Neural crest cell (in vitro differentiated cells): ENCODE results near the gene ZPLD1. TPM values are rescaled to one million over a fixed set of nuclear protein-coding genes. Genes with fewer than 3 reads are reported as not detected.

Experiments
- DNase-seq: peaks from one replicate; pipeline ENCODE4 v3.0.0; 2021; ENCODE audit warnings: low read depth, mixed read lengths, low spot score
- H3K27ac Mint-ChIP-seq: one replicate; pipeline ENCODE4 v1.8.0; 2021; ENCODE audit warnings: mild to moderate bottlenecking, mixed read lengths; ENCODE audit not compliant: unreplicated experiment
- H3K27me3 Mint-ChIP-seq: 2 replicates; pipeline ENCODE4 v1.8.0; 2021; ENCODE audit warnings: low read depth, mild to moderate bottlenecking, mixed read lengths
- H3K36me3 Mint-ChIP-seq: 2 replicates; pipeline ENCODE4 v1.8.0; 2021; ENCODE audit warnings: low read depth, mild to moderate bottlenecking, mixed read lengths
- H3K4me1 Mint-ChIP-seq: 2 replicates; pipeline ENCODE4 v1.8.0; 2021; ENCODE audit warnings: mixed read lengths
- H3K4me3 Mint-ChIP-seq: one replicate; pipeline ENCODE4 v1.8.0; 2021; ENCODE audit warnings: mild to moderate bottlenecking, mixed read lengths
- H3K9me3 Mint-ChIP-seq: 2 replicates; pipeline ENCODE4 v1.8.0; 2021; ENCODE audit warnings: mixed read lengths
- CTCF ChIP-seq: fragments of 200-600 bp; sonication (generic); conservative IDR thresholded peaks from 2 replicates; pipeline ENCODE4 v1.5.0; 2021; ENCODE audit warnings: antibody characterized with exemption, mild to moderate bottlenecking
- total RNA-seq: library from RNA; stranded (reverse); gene quantifications from 2 replicates; pipeline ENCODE4 v1.2.1, GENCODE V29; 2021

Gene ZPLD1
- total RNA-seq, 1 donor from 2014 or later, result not detected

- no peaks in the 10 kb centered on the region for H3K9me3 Mint-ChIP-seq
- H3K27ac Mint-ChIP-seq, result no peak overlapping the region
- DNase-seq, result no peak
- H3K4me1 Mint-ChIP-seq, result peaks cover 13% of the 10 kb centered on the region
- no peak overlapping the region for H3K4me3 Mint-ChIP-seq
- TF ChIP-seq CTCF, result no peak
- H3K27me3 Mint-ChIP-seq, result no peaks in the 10 kb centered on the region
- H3K36me3 Mint-ChIP-seq, result no peaks in the 10 kb centered on the region
Measured at GRCh38 chr3:102449930-102450329, 15.1 kb downstream of the ZPLD1 start.

GRCh38 chr3:102450976-102451375 is 16.2 kb downstream of the ZPLD1 start:
- Mint-ChIP-seq H3K36me3 (no peaks in the 10 kb centered on the region), H3K4me1 (peaks cover 13% of the 10 kb centered on the region)

DNA sequence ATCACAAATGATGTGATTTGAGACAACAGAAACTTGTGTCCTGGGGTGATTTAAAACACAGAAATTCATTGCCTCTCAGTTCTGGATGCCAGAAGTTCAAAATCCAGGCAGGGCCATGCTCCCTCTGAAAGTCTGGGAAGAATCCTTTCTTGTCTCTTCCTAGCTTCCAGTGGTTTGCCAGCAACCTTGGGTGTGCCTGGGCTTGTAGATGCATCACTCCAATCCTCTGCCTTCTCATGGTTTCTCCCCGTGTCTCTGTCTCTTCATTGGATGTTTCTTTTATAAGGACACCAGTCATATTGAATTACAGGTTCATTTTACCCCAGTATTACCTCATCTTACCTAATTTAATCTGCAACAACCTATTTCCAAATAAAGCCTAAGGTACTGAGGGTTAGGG is 16.7 kb downstream of the ZPLD1 start:
- no peak for DNase-seq
- peaks cover 13% of the 10 kb centered on the region for H3K4me1 Mint-ChIP-seq
- no peaks in the 10 kb centered on the region for H3K36me3 Mint-ChIP-seq

More at GRCh38 chr3:102450976-102451375, 16.2 kb downstream of the ZPLD1 start:
- no peaks in the 10 kb centered on the region for H3K9me3 Mint-ChIP-seq
- no peak overlapping the region for H3K4me3 Mint-ChIP-seq
- TF ChIP-seq CTCF, result no peak
- H3K27me3 Mint-ChIP-seq, result no peaks in the 10 kb centered on the region
- DNase-seq, result no peak
- H3K27ac Mint-ChIP-seq, result no peak overlapping the region

GRCh38 chr3:102454181-102454580 is 19.4 kb downstream of the ZPLD1 start:
- Mint-ChIP-seq H3K27ac (no peak overlapping the region), H3K9me3 (no peaks in the 10 kb centered on the region), H3K4me3 (no peak overlapping the region), H3K4me1 (peaks cover 17% of the 10 kb centered on the region), H3K27me3 (no peaks in the 10 kb centered on the region), H3K36me3 (no peaks in the 10 kb centered on the region)
- TF ChIP-seq CTCF, result no peak
- DNase-seq, result no peak

More for the DNA sequence above, 16.7 kb downstream of the ZPLD1 start:
- Mint-ChIP-seq H3K9me3 (no peaks in the 10 kb centered on the region), H3K27me3 (no peaks in the 10 kb centered on the region), H3K4me3 (no peak overlapping the region), H3K27ac (no peak overlapping the region)
- no peak for TF ChIP-seq CTCF

GRCh38 chr3:102457644-102458043 is 22.8 kb downstream of the ZPLD1 start:
- no peak overlapping the region for H3K4me3 Mint-ChIP-seq
- no peaks in the 10 kb centered on the region for H3K27me3 Mint-ChIP-seq
- H3K27ac Mint-ChIP-seq, result no peak overlapping the region
- H3K36me3 Mint-ChIP-seq, result no peaks in the 10 kb centered on the region
- H3K9me3 Mint-ChIP-seq, result no peaks in the 10 kb centered on the region
- H3K4me1 Mint-ChIP-seq, result peaks cover 17% of the 10 kb centered on the region
- TF ChIP-seq CTCF, result no peak
- DNase-seq, result no peak

- Mint-ChIP-seq H3K4me3 (no peak overlapping the region), H3K27me3 (no peaks in the 10 kb centered on the region), H3K4me1 (peaks cover 4% of the 10 kb centered on the region), H3K36me3 (no peaks in the 10 kb centered on the region), H3K9me3 (no peaks in the 10 kb centered on the region), H3K27ac (no peak overlapping the region)
- TF ChIP-seq CTCF, result no peak
- no peak for DNase-seq
Measured at GRCh38 chr3:102460579-102460978, 25.8 kb downstream of the ZPLD1 start.
